ENCODE measurements around the gene CSNK1G2. TPM values are rescaled to one million over a fixed set of nuclear protein-coding genes. Genes with fewer than 3 reads are reported as not detected.

Gene CSNK1G2
- total and polyA plus RNA-seq, 2 of the 13 experiments (the other 11 are each of a cell fraction or from before 2014, with no cell fraction given), result 53.8 to 72.5 TPM

DNA sequence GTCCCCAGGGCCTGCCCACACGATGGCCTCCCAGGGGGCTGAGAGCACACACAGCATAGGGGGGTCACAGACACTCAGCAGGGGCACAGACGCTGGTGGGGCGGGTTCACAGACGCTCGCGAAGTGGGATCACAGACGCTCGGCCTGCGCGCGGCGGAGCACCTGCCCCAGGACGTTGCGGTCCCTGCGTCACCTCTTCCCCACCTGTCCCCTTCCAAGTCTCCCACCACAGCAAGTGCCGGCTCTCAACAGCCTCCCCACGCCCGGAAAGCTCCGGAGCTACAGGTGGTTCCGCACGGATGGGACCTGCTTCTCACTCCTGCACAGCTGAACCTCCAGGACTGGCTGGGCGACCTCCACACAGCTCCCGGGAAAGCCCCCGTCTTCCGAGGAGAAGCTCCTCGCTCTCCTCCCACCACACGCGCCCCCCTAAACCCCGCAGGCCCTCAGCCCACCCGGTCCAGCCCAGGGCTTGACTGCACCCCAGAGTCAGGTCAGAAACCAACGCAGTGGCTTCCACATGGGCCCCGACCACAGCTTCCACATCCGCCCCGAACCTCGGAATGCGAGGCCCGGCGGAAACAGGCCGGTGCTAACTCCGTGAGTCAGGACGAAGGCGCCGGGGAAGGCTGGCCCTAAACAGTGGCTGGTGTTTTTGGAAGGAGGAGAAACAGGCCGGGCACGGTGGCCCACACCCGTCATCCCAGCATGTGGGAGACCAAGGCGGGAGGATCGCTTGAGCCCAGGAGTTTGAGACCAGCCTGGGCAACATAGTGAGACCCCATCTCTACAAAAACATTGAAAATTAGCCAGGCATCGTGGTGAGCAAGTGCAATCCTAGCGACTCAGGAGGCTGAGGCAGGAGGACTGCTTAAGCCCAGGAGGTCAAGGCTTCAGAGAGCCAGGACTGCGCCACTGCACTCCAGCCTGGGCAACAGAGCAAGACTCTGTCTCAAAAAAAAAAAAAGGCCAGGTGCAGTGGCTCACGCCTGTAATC is 58.0 kb downstream of the CSNK1G2 start:
- intact Hi-C loops (cut with micrococcal nuclease; ENCODE audit: unreplicated experiment), result no loop called here
- ChIA-PET POLR2A (no interaction called here), CTCF (ENCODE audit: low intra/inter-chr PET ratio, low total read pairs) (no interaction called here)
- H3K4me2 ChIP-seq (ENCODE audit: low read depth, low read length), result no peak overlapping the region
- BruUV-seq (replicated peaks), result no TSS peak
- H3K4me3 ChIP-seq (replicated peaks in 1 of 3; ENCODE audit: insufficient read depth in 1 of 3, low read depth in 2 of 3, low read length in 3 of 3), result no peak overlapping the region
- no peak overlapping the region for H3K9ac ChIP-seq (ENCODE audit: insufficient read depth, low read depth, low read length)
- WGBS (ENCODE audit: low lambda C conversion rate), result 97% methylated on average over 40 of the region's 52 CpGs
- H3K27ac ChIP-seq (ENCODE audit: extremely low read length, insufficient read depth, low read length), result no peak overlapping the region
- DNase-seq (ENCODE audit: low spot score) (no peak), FAIRE-seq (no peak), ATAC-seq (no peak)
- H4K20me1 ChIP-seq (ENCODE audit: insufficient read depth, low read length), result no peaks in the 10 kb centered on the region
- no peak overlapping the region for H2AFZ ChIP-seq (ENCODE audit: low read length)
- H3K36me3 ChIP-seq (replicated peaks in 1 of 2; ENCODE audit: control insufficient read depth in 1 of 2, insufficient read depth in 2 of 2, low read length in 2 of 2), result no peaks in the 10 kb centered on the region; a peak in 1 of 5 replicates
- in situ Hi-C loops (cut with HindIII; ENCODE audit: extremely low pct_ligation_motif_present, low pct_unique_long_range_greater_than_20kb), result no loop called here
- no peaks in the 10 kb centered on the region for H3K9me3 ChIP-seq (ENCODE audit: low read length)
- H3K79me2 ChIP-seq (ENCODE audit: insufficient read depth, low read length), result no peaks in the 10 kb centered on the region
- H3K27me3 ChIP-seq (ENCODE audit: control insufficient read depth in 1 of 2, insufficient read depth in 2 of 2, low read length in 2 of 2), result no peaks in the 10 kb centered on the region
- no peaks in the 10 kb centered on the region for H3K4me1 ChIP-seq (ENCODE audit: insufficient read depth, low read length)
- TF ChIP-seq ATF1 (CRISPR knock-in tag; IDR thresholded peaks at IDR 0.05) (no peak), POLR2G (IDR thresholded peaks at IDR 0.05; ENCODE audit: low read depth, low read length) (no peak), ZNF770 (CRISPR knock-in tag; IDR thresholded peaks at IDR 0.05) (no peak), SOX13 (IDR thresholded peaks at IDR 0.05) (no peak), SOX13 (CRISPR knock-in tag; conservative IDR thresholded peaks at IDR 0.05 in 1 of 2, IDR thresholded peaks at IDR 0.05 in 1 of 2) (no peak), ZNF484 (CRISPR knock-in tag; IDR thresholded peaks at IDR 0.05; ENCODE audit: borderline replicate concordance, low read depth) (no peak), ZNF256 (CRISPR knock-in tag; conservative IDR thresholded peaks at IDR 0.05) (no peak), ELF3 (CRISPR knock-in tag; IDR thresholded peaks at IDR 0.05) (no peak), PBX2 (CRISPR knock-in tag; IDR thresholded peaks at IDR 0.05) (no peak), NR3C1 (CRISPR knock-in tag; IDR thresholded peaks at IDR 0.05) (no peak), AHR (CRISPR knock-in tag; IDR thresholded peaks at IDR 0.05) (no peak), BCLAF1 (IDR thresholded peaks at IDR 0.05) (no peak), ZNF121 (CRISPR knock-in tag; IDR thresholded peaks at IDR 0.05) (peak; percentile 59; the same call in 1 of the 2 replicates)
- TF ChIP-seq, protein P1, sequence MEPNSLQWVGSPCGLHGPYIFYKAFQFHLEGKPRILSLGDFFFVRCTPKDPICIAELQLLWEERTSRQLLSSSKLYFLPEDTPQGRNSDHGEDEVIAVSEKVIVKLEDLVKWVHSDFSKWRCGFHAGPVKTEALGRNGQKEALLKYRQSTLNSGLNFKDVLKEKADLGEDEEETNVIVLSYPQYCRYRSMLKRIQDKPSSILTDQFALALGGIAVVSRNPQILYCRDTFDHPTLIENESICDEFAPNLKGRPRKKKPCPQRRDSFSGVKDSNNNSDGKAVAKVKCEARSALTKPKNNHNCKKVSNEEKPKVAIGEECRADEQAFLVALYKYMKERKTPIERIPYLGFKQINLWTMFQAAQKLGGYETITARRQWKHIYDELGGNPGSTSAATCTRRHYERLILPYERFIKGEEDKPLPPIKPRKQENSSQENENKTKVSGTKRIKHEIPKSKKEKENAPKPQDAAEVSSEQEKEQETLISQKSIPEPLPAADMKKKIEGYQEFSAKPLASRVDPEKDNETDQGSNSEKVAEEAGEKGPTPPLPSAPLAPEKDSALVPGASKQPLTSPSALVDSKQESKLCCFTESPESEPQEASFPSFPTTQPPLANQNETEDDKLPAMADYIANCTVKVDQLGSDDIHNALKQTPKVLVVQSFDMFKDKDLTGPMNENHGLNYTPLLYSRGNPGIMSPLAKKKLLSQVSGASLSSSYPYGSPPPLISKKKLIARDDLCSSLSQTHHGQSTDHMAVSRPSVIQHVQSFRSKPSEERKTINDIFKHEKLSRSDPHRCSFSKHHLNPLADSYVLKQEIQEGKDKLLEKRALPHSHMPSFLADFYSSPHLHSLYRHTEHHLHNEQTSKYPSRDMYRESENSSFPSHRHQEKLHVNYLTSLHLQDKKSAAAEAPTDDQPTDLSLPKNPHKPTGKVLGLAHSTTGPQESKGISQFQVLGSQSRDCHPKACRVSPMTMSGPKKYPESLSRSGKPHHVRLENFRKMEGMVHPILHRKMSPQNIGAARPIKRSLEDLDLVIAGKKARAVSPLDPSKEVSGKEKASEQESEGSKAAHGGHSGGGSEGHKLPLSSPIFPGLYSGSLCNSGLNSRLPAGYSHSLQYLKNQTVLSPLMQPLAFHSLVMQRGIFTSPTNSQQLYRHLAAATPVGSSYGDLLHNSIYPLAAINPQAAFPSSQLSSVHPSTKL (CRISPR knock-in tag; IDR thresholded peaks at IDR 0.05), result no peak
